DOHH2 (cell line): ENCODE data around the gene ADCY10.

Experiments used
- H3F3A ChIP-seq: fragments of 200-600 bp; sonication (generic), shearing (Covaris generic); 2 replicates; pipeline ENCODE4 v1.6.0; 2016; ENCODE audit warnings: antibody characterized with exemption, mild to moderate bottlenecking; ENCODE audit not compliant: control insufficient read depth, insufficient read depth
- H3K27ac ChIP-seq: fragments of 200-600 bp; sonication (generic); 2 replicates; pipeline ENCODE4 v1.5.1; 2014; ENCODE audit warnings: low read depth, mild to moderate bottlenecking, low read length, moderate library complexity
- H3K27me3 ChIP-seq: fragments of 200-600 bp; sonication (generic); 2 replicates; pipeline ENCODE4 v1.6.1; 2014; ENCODE audit warnings: mild to moderate bottlenecking, low read length, mixed read lengths; ENCODE audit not compliant: control insufficient read depth
- H3K36me3 ChIP-seq: fragments of 200-600 bp; sonication (generic); 2 replicates; pipeline ENCODE4 v1.6.1; 2014; ENCODE audit warnings: mild to moderate bottlenecking, low read length, moderate library complexity, mixed read lengths; ENCODE audit not compliant: control insufficient read depth
- H3K4me1 ChIP-seq: fragments of 200-600 bp; sonication (generic); 2 replicates; pipeline ENCODE4 v1.6.1; 2014; ENCODE audit warnings: mild to moderate bottlenecking, low read length, mixed read lengths; ENCODE audit not compliant: control insufficient read depth
- H3K4me2 ChIP-seq: fragments of 200-600 bp; sonication (generic); 2 replicates; pipeline ENCODE4 v1.6.0; 2014; ENCODE audit warnings: mild to moderate bottlenecking, low read length, moderate library complexity
- H3K4me3 ChIP-seq: fragments of 200-600 bp; sonication (generic); 2 replicates; pipeline ENCODE4 v1.5.1; 2014; ENCODE audit warnings: mild to moderate bottlenecking, low read length, mixed read lengths
- H3K79me2 ChIP-seq: fragments of 200-600 bp; sonication (generic); 2 replicates; pipeline ENCODE4 v1.6.1; 2014; ENCODE audit warnings: mild to moderate bottlenecking, low read length, mixed read lengths; ENCODE audit not compliant: control insufficient read depth
- H3K9me2 ChIP-seq: fragments of 200-600 bp; sonication (generic); replicated peaks from 2 replicates; pipeline ENCODE4 v1.6.1; 2014; ENCODE audit warnings: mild to moderate bottlenecking, low read length, mixed read lengths; ENCODE audit not compliant: control insufficient read depth
- H3K9me3 ChIP-seq: fragments of 200-600 bp; sonication (generic); 2 replicates; pipeline ENCODE4 v1.6.1; 2014; ENCODE audit warnings: antibody characterized with exemption, low read length, mixed read lengths; ENCODE audit not compliant: control insufficient read depth, insufficient read depth
- H4K20me1 ChIP-seq: fragments of 200-600 bp; sonication (generic); 2 replicates; pipeline ENCODE4 v1.6.0; 2014; ENCODE audit warnings: low read depth, mild to moderate bottlenecking, antibody characterized with exemption, low read length, moderate library complexity; ENCODE audit not compliant: control insufficient read depth, insufficient read depth
- EZH2phosphoT487 ChIP-seq: fragments of 200-600 bp; sonication (generic); IDR thresholded peaks from 2 replicates; pipeline ENCODE4 v1.6.1; 2017; ENCODE audit warnings: borderline replicate concordance, mild to moderate bottlenecking, antibody characterized with exemption, low read length, moderate library complexity, mixed read lengths
- TF ChIP-seq, protein P1 (sequence below): fragments of 200-600 bp; sonication (generic); IDR thresholded peaks from one replicate; pipeline ENCODE4 v1.5.1; 2014; ENCODE audit warnings: antibody characterized with exemption, mild to moderate bottlenecking, low read depth, low read length; ENCODE audit not compliant: poor library complexity, severe bottlenecking

ADCY10 gene

GRCh38 chr1:167915569-167915968 lies 1.6 kb upstream of the ADCY10 start:
- Histone ChIP-seq H4K20me1 (no peaks in the 10 kb centered on the region), H3F3A (no peaks in the 10 kb centered on the region), H3K4me1 (no peaks in the 10 kb centered on the region), H3K9me3 (no peaks in the 10 kb centered on the region), H3K79me2 (no peaks in the 10 kb centered on the region), H3K36me3 (peaks cover 29% of the 10 kb centered on the region), H3K27me3 (no peaks in the 10 kb centered on the region), H3K9me2 (no peaks in the 10 kb centered on the region), H3K4me3 (no peak overlapping the region), H3K4me2 (no peak overlapping the region), H3K27ac (no peak overlapping the region)
- TF ChIP-seq, protein P1, sequence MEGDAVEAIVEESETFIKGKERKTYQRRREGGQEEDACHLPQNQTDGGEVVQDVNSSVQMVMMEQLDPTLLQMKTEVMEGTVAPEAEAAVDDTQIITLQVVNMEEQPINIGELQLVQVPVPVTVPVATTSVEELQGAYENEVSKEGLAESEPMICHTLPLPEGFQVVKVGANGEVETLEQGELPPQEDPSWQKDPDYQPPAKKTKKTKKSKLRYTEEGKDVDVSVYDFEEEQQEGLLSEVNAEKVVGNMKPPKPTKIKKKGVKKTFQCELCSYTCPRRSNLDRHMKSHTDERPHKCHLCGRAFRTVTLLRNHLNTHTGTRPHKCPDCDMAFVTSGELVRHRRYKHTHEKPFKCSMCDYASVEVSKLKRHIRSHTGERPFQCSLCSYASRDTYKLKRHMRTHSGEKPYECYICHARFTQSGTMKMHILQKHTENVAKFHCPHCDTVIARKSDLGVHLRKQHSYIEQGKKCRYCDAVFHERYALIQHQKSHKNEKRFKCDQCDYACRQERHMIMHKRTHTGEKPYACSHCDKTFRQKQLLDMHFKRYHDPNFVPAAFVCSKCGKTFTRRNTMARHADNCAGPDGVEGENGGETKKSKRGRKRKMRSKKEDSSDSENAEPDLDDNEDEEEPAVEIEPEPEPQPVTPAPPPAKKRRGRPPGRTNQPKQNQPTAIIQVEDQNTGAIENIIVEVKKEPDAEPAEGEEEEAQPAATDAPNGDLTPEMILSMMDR: no peak
- no peak for TF ChIP-seq EZH2phosphoT487

DNA sequence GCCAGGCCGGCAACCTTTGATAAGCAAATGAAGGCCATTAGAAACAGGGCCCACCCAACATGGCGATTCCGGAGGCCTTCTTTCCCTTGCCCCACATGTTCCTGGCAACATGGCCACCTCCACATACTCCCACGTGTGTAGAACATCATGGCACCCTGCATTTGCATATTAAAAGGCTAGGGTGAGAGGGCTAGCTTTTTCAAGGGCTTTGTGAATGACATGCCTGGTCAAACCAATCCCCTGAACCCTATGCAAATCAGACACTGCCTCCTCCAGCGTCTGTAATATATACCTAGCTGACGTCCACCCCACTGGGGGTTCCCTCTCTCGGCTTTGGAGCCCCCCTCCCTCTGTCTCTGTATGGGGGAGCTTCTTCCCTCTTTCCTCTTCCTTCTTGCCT lies 1.6 kb downstream of the ADCY10 start:
- no peak overlapping the region for H3K27ac ChIP-seq
- H3F3A ChIP-seq: no peaks in the 10 kb centered on the region
- H4K20me1 ChIP-seq: no peaks in the 10 kb centered on the region
- H3K4me3 ChIP-seq: no peak overlapping the region
- no peak for TF ChIP-seq EZH2phosphoT487
- TF ChIP-seq, protein P1: no peak
- no peaks in the 10 kb centered on the region for H3K27me3 ChIP-seq
- H3K36me3 ChIP-seq: peaks cover 7% of the 10 kb centered on the region
- H3K4me1 ChIP-seq: no peaks in the 10 kb centered on the region
- H3K79me2 ChIP-seq: no peaks in the 10 kb centered on the region
- H3K9me3 ChIP-seq: peaks cover 16% of the 10 kb centered on the region; the same call in 1 of the 2 replicates
- H3K9me2 ChIP-seq: no peaks in the 10 kb centered on the region
- no peak overlapping the region for H3K4me2 ChIP-seq

GRCh38 chr1:167911413-167911812 lies 2.5 kb downstream of the ADCY10 start:
- H3K4me1 ChIP-seq: no peaks in the 10 kb centered on the region
- H3K4me2 ChIP-seq: no peak overlapping the region
- H3K36me3 ChIP-seq: no peaks in the 10 kb centered on the region
- peaks cover 16% of the 10 kb centered on the region; the same call in 1 of the 2 replicates for H3K9me3 ChIP-seq
- H4K20me1 ChIP-seq: no peaks in the 10 kb centered on the region
- no peaks in the 10 kb centered on the region for H3K27me3 ChIP-seq
- no peaks in the 10 kb centered on the region for H3F3A ChIP-seq
- H3K79me2 ChIP-seq: no peaks in the 10 kb centered on the region
- no peaks in the 10 kb centered on the region for H3K9me2 ChIP-seq
- no peak for TF ChIP-seq EZH2phosphoT487
- TF ChIP-seq, protein P1: no peak
- H3K27ac ChIP-seq: no peak overlapping the region
- H3K4me3 ChIP-seq: no peak overlapping the region
